HepG2 (cell line): ENCODE measurements around the gene SNRNP27. TPM values are rescaled to one million over a fixed set of nuclear protein-coding genes. Genes with fewer than 3 reads are reported as not detected.

ENCODE experiments used
- DNMT3B ChIP-seq: conservative IDR thresholded peaks from 2 replicates; pipeline ENCODE4 v1.6.1; 2016; ENCODE audit warnings: missing biosample characterization, control low read depth
- ETV6 ChIP-seq: sonication (generic); formaldehyde crosslinking; conservative IDR thresholded peaks from 2 replicates; pipeline ENCODE4 v1.4.0; 2020; ENCODE audit warnings: missing genetic modification reagents
- FOXK1 ChIP-seq: sonication (generic); formaldehyde crosslinking; IDR thresholded peaks from 2 replicates; pipeline ENCODE4 v1.4.0; 2020; ENCODE audit warnings: low read depth, missing genetic modification reagents, borderline replicate concordance
- HOXD1 ChIP-seq: sonication (generic); formaldehyde crosslinking; IDR thresholded peaks from 2 replicates; pipeline ENCODE4 v1.5.0; 2020; ENCODE audit warnings: missing genetic modification reagents
- KDM4B ChIP-seq: sonication (generic); formaldehyde crosslinking; IDR thresholded peaks from 2 replicates; pipeline ENCODE4 v1.4.0; 2020; ENCODE audit warnings: missing genetic modification reagents
- KDM6A ChIP-seq: IDR thresholded peaks from 2 replicates; pipeline ENCODE4 v1.6.1; 2016; ENCODE audit warnings: low read depth
- MAZ ChIP-seq, 2 experiments: sonication (generic) in 1 of 2; formaldehyde crosslinking in 1 of 2; IDR thresholded peaks; 2 replicates each; pipeline versions ENCODE4 v1.5.0 to v1.6.1; 2012 to 2020; ENCODE audit warnings: low read depth in 2 of 2, mild to moderate bottlenecking in 2 of 2, borderline replicate concordance in 1 of 2, improper control_type of control experiment in 1 of 2, low read length in 1 of 2, missing genetic modification reagents in 1 of 2, moderate library complexity in 1 of 2
- RAD21 ChIP-seq: fragments of 450-650 bp; formaldehyde crosslinking; IDR thresholded peaks from 2 replicates; pipeline ENCODE4 v1.5.0; 2020; ENCODE audit warnings: mild to moderate bottlenecking
- REPIN1 ChIP-seq: sonication (generic); formaldehyde crosslinking; IDR thresholded peaks from 2 replicates; pipeline ENCODE4 v1.8.0; 2022; ENCODE audit warnings: missing genetic modification reagents, low read depth, mild to moderate bottlenecking, borderline replicate concordance
- RXRB ChIP-seq: IDR thresholded peaks from 2 replicates; pipeline ENCODE4 v1.6.1; 2016; ENCODE audit warnings: borderline replicate concordance, missing genetic modification reagents, missing compliant biosample characterization
- SKI ChIP-seq: fragments of 450-650 bp; IDR thresholded peaks from one replicate; pipeline ENCODE4 v1.6.1; 2018; ENCODE audit warnings: mild to moderate bottlenecking; ENCODE audit not compliant: partially characterized antibody
- TOPORS ChIP-seq: sonication (generic); formaldehyde crosslinking; IDR thresholded peaks from 2 replicates; pipeline ENCODE4 v1.8.0; 2023; ENCODE audit warnings: mild to moderate bottlenecking, missing genetic modification reagents
- TRIM24 ChIP-seq: sonication (generic); formaldehyde crosslinking; IDR thresholded peaks from 2 replicates; pipeline ENCODE4 v1.8.0; 2022; ENCODE audit warnings: mild to moderate bottlenecking, missing genetic modification reagents
- ZBTB1 ChIP-seq: sonication (generic); formaldehyde crosslinking; IDR thresholded peaks from 2 replicates; pipeline ENCODE4 v1.4.0; 2020; ENCODE audit warnings: missing genetic modification reagents, borderline replicate concordance
- ZBTB7B ChIP-seq: sonication (generic); formaldehyde crosslinking; IDR thresholded peaks from 2 replicates; pipeline ENCODE4 v1.4.0; 2020; ENCODE audit warnings: missing genetic modification reagents
- ZNF614 ChIP-seq: IDR thresholded peaks from 2 replicates; pipeline ENCODE4 v1.6.1; 2018; ENCODE audit warnings: missing biosample characterization, missing genetic modification reagents, inconsistent platforms, borderline replicate concordance
- ZNF841 ChIP-seq: sonication (generic); formaldehyde crosslinking; IDR thresholded peaks from 2 replicates; pipeline ENCODE4 v1.8.1; 2023; ENCODE audit warnings: missing genetic modification reagents, borderline replicate concordance
- ZSCAN22 ChIP-seq: sonication (generic); formaldehyde crosslinking; IDR thresholded peaks from 2 replicates; pipeline ENCODE4 v1.4.0; 2020; ENCODE audit warnings: mild to moderate bottlenecking, missing genetic modification reagents
- polyA plus RNA-seq, 8 experiments: library from polyadenylated mRNA; depleted of rRNA in 3 of 8; stranded (reverse) in 7 of 8; unstranded in 1 of 8; fragments of >200 nt; fragmentation: Illumina TruSeq in 4 of 8; extraction: Trizol in 4 of 8; gene quantifications; 2 replicates each; pipeline versions ENCODE4 v1.2.1 to v1.2.3, GENCODE V29; 2011 to 2016; ENCODE audit warnings: low read depth in 4 of 8, missing spikeins in 1 of 8, mixed read lengths in 1 of 8; ENCODE audit not compliant: insufficient read depth in 1 of 8
- total RNA-seq, 5 experiments: library from RNA; depleted of rRNA; stranded (reverse); fragments of >200 nt; fragmentation: Illumina TruSeq; extraction: Trizol; gene quantifications; 2 replicates each; pipeline ENCODE4 v1.2.3, GENCODE V29; 2016; ENCODE audit warnings: low read depth in 1 of 5
- TF ChIP-seq, protein P1 (sequence below): IDR thresholded peaks from 2 replicates; pipeline ENCODE4 v1.6.1; 2016; ENCODE audit warnings: missing genetic modification reagents, missing compliant biosample characterization
- TF ChIP-seq, protein P2 (sequence below): sonication (generic); formaldehyde crosslinking; IDR thresholded peaks from 2 replicates; pipeline ENCODE4 v1.5.0; 2020; ENCODE audit warnings: mild to moderate bottlenecking, missing genetic modification reagents
- TF ChIP-seq, protein P3 (sequence below): sonication (generic); formaldehyde crosslinking; conservative IDR thresholded peaks from 2 replicates; pipeline ENCODE4 v1.8.0; 2022; ENCODE audit warnings: mild to moderate bottlenecking, moderate library complexity, missing genetic modification reagents
- TF ChIP-seq, protein P4 (sequence below): sonication (generic); formaldehyde crosslinking; IDR thresholded peaks from 2 replicates; pipeline ENCODE4 v1.5.1; 2020; ENCODE audit warnings: missing genetic modification reagents, mild to moderate bottlenecking, borderline replicate concordance

The SNRNP27 gene
- total and polyA plus RNA-seq, 2 of the 13 experiments (the other 11 are each of a cell fraction or from before 2014, with no cell fraction given), result 49.8 to 54.6 TPM

DNA sequence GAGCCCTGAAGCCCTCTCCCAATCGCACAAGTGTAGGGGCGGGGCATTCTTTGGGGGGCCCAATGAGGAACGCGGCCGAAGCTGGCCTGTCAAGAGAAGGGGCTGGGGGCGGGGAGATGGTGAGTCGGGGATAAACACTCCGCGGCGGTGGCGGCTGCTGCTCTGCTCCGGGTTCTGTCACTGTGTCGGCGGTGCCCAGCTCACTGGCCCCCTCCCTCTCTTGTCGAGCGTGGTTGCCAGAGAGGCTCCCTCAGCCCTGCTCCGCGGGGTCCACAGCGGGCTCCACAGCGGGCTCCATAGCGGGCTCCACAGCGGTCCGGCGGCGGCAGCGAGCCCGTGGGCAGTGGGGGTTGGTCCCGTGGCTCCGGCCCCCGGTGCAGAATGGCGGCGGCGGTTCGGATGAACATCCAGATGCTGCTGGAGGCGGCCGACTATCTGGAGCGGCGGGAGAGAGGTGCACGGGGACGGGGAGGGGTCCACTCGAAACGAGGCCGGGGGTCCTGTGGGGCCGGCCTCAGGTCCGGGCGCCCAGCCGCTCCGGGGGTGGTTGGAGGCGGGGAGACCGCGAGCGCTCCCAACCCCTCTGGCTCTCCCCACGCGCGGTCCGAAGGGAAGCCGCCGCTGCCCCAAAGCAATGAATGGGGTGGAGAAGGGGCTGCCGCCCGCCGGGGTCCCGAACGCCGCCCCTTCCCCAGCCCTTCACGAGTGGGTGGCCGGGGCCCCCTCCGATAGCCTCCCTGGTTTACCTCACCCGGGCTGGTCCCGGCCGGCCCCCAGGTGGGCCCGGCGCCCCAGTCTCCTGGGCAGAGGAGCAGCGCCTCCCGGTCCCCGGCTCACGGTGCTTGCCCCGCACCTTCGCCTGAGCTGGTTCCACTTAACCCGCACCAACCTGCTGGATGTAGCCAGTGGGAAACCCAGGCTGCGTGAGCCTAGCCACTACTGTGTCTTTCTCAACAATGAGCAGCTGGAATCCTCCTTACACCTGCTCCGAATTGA lies 21.5 kb downstream of the SNRNP27 start, which contains the start of gene MXD1 (continued):
- TF ChIP-seq, protein P1, sequence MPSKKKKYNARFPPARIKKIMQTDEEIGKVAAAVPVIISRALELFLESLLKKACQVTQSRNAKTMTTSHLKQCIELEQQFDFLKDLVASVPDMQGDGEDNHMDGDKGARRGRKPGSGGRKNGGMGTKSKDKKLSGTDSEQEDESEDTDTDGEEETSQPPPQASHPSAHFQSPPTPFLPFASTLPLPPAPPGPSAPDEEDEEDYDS (CRISPR knock-in tag), result peak; percentile 89
- TF ChIP-seq ETV6 (CRISPR knock-in tag) (peak; percentile 33; the same call in 1 of the 2 replicates), TRIM24 (no peak), DNMT3B (CRISPR knock-in tag) (0 out of 2 replicates have a peak, but pooled peaks have one; percentile 43), ZNF614 (0 out of 2 replicates have a peak, but pooled peaks have one; percentile 20), KDM6A (CRISPR knock-in tag) (no peak), MAZ (IDR thresholded peaks at IDR 0.05; ENCODE audit: borderline replicate concordance, low read depth, low read length) (no peak), MAZ (CRISPR knock-in tag; IDR thresholded peaks at IDR 0.05; ENCODE audit: low read depth) (peak; percentile 7; the same call in 1 of the 2 replicates), REPIN1 (CRISPR knock-in tag) (peak; percentile 17; the same call in 1 of the 2 replicates), ZNF841 (CRISPR knock-in tag) (peak; percentile 37; the same call in 1 of the 2 replicates), SKI (peak; percentile 17), ZSCAN22 (CRISPR knock-in tag) (no peak), KDM4B (CRISPR knock-in tag) (0 out of 2 replicates have a peak, but pooled peaks have one; percentile 57), RAD21 (CRISPR knock-in tag) (peak; percentile 62; the same call in 1 of the 2 replicates), ZBTB7B (0 out of 2 replicates have a peak, but pooled peaks have one; percentile 31), ZBTB1 (CRISPR knock-in tag) (peak; percentile 18; the same call in 1 of the 2 replicates), TOPORS (CRISPR knock-in tag) (no peak), RXRB (CRISPR knock-in tag) (no peak), HOXD1 (CRISPR knock-in tag) (0 out of 2 replicates have a peak, but pooled peaks have one; percentile 61), FOXK1 (CRISPR knock-in tag) (peak; percentile 77; the same call in 1 of the 2 replicates)
- TF ChIP-seq, protein P2, sequence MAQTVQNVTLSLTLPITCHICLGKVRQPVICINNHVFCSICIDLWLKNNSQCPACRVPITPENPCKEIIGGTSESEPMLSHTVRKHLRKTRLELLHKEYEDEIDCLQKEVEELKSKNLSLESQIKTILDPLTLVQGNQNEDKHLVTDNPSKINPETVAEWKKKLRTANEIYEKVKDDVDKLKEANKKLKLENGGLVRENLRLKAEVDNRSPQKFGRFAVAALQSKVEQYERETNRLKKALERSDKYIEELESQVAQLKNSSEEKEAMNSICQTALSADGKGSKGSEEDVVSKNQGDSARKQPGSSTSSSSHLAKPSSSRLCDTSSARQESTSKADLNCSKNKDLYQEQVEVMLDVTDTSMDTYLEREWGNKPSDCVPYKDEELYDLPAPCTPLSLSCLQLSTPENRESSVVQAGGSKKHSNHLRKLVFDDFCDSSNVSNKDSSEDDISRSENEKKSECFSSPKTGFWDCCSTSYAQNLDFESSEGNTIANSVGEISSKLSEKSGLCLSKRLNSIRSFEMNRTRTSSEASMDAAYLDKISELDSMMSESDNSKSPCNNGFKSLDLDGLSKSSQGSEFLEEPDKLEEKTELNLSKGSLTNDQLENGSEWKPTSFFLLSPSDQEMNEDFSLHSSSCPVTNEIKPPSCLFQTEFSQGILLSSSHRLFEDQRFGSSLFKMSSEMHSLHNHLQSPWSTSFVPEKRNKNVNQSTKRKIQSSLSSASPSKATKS, result peak; percentile 9; the same call in 1 of the 2 replicates
- TF ChIP-seq, protein P3, sequence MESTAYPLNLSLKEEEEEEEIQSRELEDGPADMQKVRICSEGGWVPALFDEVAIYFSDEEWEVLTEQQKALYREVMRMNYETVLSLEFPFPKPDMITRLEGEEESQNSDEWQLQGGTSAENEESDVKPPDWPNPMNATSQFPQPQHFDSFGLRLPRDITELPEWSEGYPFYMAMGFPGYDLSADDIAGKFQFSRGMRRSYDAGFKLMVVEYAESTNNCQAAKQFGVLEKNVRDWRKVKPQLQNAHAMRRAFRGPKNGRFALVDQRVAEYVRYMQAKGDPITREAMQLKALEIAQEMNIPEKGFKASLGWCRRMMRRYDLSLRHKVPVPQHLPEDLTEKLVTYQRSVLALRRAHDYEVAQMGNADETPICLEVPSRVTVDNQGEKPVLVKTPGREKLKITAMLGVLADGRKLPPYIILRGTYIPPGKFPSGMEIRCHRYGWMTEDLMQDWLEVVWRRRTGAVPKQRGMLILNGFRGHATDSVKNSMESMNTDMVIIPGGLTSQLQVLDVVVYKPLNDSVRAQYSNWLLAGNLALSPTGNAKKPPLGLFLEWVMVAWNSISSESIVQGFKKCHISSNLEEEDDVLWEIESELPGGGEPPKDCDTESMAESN, result no peak; the same call in 1 of the 2 replicates
- TF ChIP-seq, protein P4, sequence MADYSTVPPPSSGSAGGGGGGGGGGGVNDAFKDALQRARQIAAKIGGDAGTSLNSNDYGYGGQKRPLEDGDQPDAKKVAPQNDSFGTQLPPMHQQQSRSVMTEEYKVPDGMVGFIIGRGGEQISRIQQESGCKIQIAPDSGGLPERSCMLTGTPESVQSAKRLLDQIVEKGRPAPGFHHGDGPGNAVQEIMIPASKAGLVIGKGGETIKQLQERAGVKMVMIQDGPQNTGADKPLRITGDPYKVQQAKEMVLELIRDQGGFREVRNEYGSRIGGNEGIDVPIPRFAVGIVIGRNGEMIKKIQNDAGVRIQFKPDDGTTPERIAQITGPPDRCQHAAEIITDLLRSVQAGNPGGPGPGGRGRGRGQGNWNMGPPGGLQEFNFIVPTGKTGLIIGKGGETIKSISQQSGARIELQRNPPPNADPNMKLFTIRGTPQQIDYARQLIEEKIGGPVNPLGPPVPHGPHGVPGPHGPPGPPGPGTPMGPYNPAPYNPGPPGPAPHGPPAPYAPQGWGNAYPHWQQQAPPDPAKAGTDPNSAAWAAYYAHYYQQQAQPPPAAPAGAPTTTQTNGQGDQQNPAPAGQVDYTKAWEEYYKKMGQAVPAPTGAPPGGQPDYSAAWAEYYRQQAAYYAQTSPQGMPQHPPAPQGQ (CRISPR knock-in tag), result no peak
